SIG-M5 (cell line): ENCODE data around the gene TMEM94.
"Not testable (repeated sequence)": the region's sequence is repeated elsewhere in the genome, so short reads cannot be mapped to it uniquely, and the experiment has no call there.

Source experiments
- DNase-seq: peaks from one replicate; lab custom pipeline; 2025; lab: John Stamatoyannopoulos, UW

TMEM94 gene

DNA sequence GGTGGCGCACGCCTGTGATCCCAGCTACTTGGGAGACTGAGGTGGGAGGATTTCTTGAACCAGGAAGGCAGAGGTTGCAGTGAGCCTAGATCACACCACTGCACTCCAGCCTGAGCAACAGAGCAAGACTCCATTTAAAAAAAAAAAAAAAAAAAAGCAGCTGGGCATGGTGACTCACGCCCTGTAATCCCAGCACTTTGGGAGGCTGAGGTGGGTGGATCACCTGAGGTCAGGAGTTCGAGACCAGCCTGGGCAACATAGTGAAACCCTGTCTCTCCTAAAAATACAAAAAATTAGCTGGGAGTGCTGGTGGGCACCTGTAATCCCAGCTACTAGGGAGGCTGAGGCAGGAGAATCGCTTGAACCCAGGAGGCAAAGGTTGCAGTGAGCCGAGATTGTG lies 10.5 kb upstream of the TMEM94 start:
- not testable (repeated sequence) for DNase-seq

DNA sequence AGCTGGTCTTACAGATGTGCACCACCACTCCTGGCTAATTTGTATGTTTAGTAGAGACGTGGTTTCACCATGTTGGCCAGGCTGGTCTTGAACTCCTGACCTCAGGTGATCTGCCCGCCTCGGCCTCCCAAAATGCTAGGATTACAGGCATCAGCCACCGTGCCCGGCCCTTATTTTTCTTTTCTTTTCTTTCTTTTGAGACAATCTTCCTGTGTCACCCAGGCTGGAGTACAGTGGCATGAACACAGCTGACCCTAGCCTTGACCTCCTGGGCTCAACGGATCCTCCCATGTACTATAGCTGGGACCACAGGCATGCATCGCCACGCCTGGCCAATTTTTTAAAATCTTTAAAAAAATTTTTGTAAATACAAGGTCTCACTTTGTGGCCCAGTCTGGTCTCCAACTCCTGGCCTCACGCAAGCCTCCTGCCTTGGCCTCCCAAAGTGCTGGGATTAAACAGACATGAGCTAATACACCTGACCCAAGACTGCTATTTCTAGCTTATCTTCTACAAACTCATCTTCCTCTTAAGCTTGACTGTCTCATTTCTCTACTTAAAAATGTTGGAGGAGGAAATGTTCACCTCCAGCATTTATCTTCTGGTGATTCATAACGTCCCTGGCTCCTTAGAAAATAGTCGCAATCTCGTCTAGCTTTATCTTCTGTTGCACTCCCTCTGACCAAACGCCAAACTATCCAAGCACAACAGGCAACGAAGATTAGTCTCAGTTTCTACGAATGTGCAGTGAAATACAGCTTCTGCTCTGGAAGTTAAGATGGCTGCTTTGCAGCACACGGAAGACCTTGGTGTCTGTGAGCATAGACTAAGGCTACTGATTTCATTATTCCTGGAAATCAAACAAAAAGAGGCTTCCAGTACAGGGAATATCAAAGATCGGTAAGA lies 8.2 kb upstream of the TMEM94 start:
- no peak for DNase-seq

DNA sequence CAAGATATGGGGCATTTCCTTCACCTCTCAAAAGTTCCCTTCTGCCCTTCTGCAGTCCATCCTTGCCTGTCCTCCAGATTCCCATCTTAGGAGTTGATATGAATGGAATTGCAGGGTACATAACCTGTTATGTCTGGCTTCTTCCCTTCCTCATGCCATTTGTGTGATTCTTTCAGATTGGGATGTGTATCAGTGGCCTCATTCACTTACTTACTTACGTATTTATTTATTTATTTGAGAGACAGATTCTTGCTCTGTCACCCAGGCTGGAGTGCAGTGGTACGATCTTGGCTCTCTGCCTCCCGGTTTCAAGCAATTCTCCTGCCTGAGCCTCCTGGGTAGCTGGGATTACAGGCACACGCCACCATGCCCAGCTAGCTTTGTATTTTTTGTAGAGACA lies 6.2 kb upstream of the TMEM94 start:
- DNase-seq: no peak

DNA sequence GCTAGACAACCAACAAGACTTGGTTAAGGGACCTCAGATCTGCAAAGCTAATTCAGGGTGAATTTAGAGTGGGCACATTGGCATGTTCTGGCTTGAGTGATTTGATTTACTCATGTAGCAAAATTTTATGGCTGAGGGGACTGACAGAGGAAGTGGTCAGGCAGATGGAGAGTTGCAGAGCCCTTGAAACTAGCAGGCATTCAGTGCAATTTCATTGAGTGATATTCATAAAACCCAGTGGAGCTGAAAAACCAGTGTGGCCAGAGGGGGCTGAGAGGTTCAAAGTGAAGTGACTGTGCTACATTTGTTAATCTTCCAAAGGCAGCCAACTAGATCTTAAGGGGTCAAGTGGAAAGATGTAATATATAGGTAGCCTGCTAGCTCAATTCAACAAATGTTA lies 2.2 kb upstream of the TMEM94 start:
- no peak for DNase-seq

DNA sequence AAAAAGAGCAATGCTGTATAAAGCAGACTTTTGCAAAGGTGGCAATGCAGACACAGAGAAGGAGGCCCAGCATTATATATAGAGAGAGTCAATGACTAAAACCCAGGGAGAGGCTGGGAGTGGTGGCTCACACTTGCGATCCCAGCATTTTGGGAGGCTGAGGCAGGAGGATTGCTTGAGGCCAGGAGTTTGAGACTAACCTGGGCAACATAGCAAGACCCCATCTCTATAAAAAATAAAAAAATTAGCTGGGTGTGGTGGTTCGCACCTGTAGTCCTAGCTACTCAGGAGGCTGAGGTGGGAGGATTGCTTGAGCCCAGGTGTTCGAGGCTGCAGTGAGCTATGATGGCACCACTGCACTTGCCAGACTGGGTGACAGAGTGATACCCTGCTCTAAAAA lies 1.8 kb upstream of the TMEM94 start:
- not testable (repeated sequence) for DNase-seq

DNA sequence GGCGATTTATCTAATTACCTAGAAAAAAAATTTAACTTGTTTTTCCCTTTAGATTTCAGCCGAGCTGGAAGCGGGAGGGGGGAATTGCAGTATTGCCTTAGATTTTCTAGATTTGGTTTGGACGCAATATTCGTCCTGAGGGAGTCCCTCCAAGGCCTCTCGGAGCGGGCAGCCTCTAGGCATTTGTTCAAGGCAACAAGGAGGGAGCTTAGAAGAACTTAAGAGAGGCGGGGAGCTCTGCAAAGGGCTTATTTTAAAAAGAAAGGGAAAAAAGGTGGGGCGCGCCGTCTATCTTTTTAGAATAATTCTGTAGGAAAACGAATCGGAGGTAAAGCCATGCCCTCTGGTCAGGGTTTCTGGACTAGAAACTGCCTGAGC lies 407 bp upstream of the TMEM94 start:
- no peak for DNase-seq

DNA sequence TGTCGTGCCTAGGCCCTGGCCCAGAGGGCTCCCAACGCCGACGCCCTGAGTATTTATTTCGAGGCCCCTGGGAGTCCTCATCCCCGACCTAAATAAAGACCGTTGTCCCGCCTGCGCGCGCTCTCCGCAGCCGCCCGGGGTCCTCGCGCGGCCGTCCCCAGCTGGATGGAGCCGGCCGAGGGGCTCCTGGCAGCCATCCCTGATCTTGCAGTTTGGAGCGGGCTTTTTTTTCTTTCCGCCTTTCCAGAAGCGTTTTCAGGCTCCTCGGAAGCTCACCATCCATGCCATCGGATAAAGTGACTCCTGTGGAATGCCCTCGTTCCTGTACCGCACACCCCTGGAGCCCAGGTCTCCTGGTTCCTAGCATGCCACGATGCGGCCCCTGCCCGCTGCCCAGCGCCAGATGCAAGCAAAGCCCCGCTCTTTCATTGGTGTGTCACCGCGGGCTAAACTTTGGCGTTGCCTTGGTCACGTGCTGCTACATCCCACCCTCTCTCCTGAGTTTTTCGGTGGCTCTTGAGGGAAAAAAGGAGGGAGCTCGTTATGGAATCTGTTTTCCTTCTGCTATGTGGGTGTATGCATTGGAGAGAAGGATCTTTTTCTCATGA lies 716 bp downstream of the TMEM94 start:
- DNase-seq: no peak

DNA sequence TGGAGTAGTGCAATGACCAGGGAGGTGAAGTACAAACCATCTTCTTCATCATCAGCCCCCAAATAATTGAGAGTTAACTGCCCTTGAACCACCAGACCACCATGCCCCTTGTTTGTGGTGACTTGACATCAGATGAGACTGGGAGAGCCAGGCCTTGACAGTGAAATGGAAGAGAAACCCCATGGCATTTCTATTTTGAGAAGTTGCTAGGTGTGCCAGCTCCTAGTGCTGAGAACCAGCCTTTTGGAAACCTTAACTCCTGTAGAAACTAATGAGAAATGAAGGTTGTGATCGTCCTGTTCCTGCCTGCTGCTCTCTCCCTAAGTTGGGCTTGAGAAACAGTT lies 2.8 kb downstream of the TMEM94 start:
- no peak for DNase-seq

DNA sequence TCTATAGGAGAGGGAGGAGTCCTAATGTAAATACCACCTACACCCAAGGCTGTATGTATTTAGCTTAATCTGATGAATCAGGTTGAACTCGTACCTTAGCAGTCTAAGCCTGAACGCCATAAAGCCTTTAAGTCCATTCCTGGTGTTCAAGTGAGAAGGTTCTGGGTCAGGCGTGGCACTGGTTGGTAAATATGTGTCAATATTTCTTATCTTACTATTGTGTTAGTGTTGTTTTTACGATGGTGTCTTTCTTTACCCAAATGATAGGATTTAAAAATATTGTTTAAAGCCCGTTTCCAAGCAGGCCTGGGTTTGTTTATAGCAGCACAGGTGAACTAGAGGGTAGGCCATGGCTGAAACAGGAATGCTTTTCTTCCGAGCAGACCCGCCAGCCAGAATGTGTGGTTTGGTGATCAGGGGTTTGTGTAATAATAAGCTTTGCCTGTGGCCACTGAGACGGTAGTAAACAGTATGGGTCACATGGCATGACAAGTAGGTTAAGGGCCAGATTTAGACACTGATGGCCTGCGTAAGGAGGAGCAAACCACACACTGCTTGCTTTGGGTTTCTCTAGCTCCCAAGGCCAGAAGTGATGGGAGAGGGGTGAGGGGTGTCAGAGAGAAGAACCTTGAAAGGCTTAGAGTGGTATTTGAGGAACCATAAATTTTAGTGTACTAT lies 3.3 kb downstream of the TMEM94 start:
- DNase-seq: no peak

DNA sequence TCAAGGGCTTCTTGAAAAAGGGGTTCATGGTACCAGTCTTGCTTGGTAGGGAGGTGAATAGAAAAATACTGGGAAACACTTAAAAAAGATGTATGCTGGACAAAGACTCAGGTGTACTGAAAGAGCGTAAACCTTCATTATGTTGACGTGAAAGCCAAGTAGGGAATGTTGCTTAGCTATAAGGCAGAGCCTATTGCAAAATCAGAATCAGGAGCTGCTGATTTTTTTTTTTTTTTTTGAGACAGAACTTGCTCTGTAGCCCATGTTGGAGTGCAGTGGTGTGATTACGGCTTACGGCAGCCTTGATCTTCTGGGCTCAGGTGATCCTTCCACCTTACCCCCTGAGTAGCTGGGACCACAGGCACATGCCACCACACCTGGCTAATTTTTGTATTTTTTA lies 3.9 kb downstream of the TMEM94 start:
- DNase-seq: no peak

DNA sequence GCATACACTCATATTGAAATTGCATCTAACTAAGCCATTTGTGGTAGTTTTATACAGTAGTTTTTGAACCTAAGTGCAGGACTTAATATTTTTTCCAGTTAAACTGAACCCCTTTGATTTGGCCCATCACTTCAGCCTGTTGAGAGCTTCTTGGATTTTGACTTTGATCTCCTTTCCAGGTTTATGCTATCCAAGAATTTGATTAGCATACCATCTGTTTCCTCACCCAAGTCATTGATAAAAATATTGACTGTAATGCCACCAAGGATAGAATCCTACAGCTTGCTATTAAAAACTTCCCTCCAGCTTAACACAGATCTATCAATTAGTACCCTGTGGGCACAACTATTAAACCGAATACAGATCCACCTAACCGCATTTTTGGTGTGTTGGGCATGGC lies 7.2 kb downstream of the TMEM94 start:
- DNase-seq: no peak

DNA sequence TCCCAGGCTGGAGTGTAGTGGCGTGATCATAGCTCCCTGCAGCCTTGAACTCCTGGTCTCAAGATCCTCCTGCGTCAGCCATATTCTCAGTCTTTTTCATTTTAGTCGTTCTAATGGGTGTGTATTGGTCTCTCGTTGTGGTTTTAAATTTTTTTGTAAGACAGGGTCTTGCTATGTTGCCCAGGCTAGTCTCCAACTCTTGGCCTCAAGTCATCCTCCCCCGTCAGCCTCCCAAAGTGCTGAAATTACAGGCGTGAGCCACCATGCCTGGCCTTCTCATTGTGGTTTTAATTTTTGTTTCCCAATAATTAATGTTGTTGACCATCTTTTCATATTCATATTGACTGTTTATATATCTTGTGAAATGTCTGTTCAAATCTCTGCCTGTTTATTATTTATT lies 8.6 kb downstream of the TMEM94 start:
- no peak for DNase-seq

DNA sequence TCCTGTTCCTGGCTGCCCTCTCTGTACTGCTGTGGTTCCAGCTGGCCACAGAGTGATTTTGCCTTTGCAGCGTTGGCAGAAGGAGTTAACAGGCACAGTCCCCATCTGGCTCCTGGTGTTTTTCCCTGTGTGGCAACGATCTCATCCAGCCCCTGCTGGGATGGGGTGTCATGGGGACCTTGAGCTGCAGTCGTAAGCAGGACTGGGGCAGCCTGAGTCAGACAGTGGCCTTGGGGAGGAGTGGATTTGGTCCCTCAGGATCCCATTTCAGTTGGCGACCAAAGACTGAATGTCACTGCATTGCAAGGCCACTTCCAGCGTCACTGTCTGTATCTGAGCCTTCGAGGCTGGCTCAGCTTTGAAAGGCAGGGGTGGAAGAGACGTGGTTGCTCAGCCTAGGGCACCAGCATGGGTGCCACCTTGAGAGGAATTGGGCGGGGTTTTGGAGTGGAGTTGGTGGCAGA lies 11.9 kb downstream of the TMEM94 start:
- DNase-seq: no peak

DNA sequence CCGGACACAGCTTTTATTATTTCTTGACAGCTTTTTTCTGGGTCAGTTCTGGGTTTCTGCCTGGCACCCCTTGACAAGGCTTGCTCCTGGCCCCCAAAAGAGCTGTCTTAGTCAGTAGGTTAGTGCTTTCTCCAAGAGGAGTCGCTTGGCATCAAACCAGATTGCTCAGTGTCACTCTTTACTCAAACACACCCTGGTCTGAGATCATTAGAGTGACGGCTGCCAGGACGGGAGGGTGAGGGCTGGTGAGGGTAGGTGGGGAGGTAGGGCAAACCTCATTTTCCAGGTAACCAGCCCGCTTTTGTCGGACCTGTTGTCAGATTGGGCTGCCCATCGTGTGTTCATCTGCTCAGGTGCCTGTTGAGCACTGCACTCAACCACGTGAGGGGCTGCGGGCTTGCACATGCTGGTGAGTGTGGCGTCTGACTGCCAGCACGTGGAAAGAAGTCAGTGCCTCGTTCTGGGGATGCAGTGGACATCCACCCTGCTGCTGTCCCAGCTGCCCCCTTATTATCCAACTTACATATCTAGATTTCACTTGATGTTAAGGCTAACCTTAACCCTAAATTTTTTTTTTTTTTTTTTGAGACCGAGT lies 12.4 kb downstream of the TMEM94 start:
- DNase-seq: no peak

DNA sequence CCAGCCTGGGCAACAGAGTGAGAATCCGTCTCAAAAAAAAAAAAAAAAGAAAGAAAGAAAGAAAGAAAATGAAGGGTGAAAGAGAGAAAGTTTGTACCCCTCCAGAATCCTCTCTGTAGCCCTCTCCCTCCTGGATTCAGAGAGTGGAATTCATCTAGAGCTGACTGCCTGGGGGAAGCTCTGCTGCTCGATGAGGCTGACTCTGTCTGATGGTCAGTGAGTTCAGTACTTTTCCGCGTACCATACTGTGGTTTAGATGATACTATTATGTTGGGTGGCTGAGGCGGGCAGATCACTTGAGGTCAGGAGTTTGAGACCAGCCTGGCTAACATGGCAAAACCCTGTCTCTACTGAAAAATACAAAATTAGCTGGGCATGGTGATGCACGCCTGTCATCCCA lies 14.8 kb downstream of the TMEM94 start:
- DNase-seq: no peak

DNA sequence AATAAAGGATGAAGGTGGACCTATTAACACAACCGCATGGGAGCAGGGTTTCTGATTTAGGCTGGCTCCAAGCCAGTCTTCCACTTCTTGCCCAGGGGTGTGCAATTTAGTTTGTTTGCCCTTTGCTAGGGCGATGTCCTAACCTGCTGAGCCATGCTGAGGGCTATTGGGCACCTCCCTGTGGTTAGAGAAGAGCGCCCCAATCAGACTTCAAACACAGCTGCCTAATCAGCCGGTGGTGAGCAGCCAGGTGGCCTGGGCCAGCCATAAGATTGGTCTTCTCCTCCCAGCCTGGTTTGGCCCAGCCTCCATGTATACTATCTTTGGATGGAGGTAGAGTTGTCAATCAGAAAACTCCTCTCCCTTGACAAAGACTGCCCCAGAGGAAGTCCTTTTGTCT lies 15.7 kb downstream of the TMEM94 start:
- no peak for DNase-seq

DNA sequence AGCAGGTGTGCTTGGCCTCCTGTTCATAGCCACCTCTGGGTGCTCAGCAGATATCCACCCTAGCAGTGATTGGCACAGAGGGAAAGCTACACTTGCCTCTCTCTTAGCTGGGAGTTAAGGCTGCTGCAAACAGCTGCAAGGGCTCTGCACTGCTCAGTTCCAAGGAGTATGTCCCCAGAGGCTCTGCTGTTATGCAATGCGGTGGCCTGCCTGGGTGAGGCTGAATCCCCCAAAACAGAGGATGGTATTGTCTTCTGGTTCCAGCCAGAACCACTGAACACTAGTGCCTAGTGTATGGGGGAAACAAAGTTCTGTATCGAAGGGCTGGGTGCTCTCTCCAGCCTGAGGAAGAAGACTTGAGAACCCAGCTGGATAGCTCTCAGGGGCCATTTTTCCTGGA lies 16.8 kb downstream of the TMEM94 start:
- DNase-seq: no peak

DNA sequence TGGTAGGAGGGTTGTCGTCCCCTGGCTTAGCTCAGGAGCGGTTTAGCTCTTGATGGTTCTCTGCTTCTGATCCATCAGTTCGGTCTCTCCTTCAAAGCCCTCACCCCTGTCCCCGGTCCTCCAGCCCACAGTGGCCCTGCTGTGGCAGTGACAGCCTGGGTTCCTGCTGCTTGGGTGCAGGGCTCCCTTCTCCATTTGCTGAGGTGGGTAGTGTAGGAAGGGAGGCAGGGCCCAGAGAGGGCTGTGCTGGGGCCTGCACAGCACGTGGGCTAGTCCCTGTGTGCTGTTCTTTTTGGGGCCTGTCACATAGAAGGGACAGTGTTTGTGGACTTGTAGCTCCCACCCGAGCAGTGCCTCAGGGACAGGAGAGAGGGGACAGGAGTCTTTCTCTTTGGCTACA lies 18.3 kb downstream of the TMEM94 start:
- DNase-seq: no peak

DNA sequence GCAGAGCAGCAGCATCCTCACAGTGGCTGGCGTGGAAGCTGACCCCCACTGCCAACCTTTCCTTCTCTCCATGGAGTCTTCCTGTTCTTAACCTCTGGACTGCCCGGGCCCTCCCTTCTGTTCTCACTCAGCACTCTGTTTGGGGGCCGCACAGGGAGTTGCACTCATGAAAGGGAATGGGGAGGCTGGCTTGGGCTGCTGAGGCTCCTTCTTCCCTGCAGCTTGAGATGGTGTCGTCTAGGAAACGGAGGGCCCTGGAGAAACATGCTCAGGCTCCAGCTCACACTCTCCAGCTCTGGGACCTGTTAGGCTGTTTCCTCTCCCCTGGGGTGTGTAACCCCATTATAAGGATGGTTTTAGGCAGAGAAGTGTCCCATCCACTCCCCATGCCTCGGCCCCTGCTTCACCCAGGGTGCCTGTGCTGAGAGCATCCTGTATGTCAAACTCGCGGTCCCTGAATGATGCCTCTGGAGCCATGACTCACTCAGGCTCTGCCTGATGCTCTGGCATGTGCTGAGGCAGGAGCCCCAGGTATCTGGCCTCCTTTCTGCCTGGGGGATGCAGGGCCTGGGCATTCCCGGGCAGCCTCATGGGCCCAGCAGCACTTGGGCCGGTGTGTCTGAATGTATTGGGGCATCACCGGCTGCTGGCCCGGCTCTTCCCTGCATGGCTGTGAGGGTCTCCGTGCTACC lies 18.9 kb downstream of the TMEM94 start:
- no peak for DNase-seq

DNA sequence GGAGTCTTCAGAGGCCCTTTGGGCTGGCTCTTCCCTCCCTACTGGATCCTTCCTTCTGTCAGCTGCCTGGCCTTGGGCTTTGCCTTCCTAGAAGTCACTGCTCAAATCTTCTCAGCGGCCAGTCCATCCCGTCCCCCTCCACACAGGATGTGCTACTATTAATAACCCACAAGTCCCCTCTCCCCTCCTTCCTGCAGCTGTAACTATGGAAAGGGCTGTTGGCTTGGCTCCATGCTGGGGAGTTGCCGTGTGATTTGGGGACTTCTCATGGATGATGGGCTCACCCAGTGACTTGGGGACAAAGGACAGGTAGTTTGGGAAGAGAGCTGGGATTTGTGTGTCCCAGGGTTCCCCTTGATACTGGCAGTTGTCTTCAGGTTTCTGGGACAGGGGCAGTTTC lies 19.4 kb downstream of the TMEM94 start:
- no peak for DNase-seq

DNA sequence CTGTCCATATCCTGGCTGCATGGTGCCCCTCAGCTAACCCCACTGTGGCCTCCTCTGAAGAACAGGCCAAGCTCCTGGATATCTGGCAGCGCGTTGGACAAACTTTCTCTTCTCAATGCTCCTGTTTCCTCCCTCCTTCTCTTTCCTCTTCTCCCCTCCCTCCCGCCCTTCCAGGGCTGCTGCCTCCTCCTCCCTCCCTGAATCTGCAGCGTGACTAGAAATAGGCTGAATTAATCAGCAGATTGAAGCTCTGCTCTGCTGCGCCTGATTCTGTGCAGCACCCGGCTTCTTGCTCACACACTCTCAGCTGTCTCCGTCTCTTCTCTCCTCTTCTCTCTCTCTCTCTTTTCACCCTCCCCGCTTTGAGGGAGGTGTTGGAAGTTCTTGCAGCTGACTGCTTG lies 19.8 kb downstream of the TMEM94 start:
- no peak for DNase-seq

DNA sequence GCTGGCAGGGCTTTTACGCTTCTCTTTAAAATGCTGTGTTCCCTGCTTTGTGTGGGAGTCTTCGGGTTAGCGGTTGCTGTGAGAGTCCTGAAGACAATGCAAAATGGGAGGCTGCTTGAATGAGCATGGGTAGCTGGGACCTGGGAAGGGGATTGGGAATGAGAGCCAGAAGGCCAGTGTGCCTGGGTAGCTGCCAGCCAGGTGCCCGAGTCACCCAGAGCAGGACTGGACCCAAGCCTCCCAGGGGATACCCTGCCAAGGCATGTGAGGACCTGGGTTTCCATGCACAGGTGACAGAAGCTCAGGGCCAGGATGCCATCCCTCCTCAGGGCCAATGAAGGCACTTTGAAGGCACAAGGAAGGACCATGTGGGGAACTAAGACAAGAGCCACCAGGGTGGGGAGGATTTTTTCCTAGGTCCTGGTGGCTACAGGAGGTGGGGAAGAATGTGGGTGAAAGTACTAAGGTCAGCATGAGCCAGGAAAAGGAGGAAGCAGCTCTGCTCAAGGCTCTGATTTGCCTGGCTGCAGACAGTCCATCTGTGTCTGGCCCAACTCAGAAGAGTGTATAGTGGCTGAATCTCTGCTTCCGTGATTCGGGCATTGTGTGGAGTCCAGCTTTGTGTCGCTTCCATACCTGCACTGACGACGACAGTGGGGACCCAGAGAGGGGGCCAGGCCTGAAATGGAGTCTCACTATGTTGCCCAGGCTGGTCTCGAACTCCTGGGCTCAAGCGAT lies 20.5 kb downstream of the TMEM94 start:
- no peak for DNase-seq
